HFF-Myc (cell line): ENCODE results near the gene TWIST2.

Source experiments
- DNase-seq: peaks from one replicate; pipeline ENCODE4 v3.0.0-alpha.2; 2011; ENCODE audit warnings: low read depth; ENCODE audit errors: extremely low read depth
- H3K4me3 ChIP-seq: replicated peaks from 2 replicates; pipeline ENCODE4 v1.5.1; 2011; ENCODE audit warnings: low read depth, mild to moderate bottlenecking, control low read depth, low read length
- CTCF ChIP-seq: IDR thresholded peaks from 2 replicates; pipeline ENCODE4 v1.5.1; 2012; ENCODE audit warnings: mild to moderate bottlenecking, low read depth, low read length, control low read depth; ENCODE audit errors: missing control alignments

TWIST2 gene

GRCh38 chr2:238870261-238870660, 22.4 kb downstream of the TWIST2 start:
- TF ChIP-seq CTCF = no peak
- DNase-seq = no peak
- H3K4me3 ChIP-seq = no peak overlapping the region

- no peak for DNase-seq
- H3K4me3 ChIP-seq = no peak overlapping the region
- TF ChIP-seq CTCF = no peak
These were observed 24.1 kb downstream of the TWIST2 start for GRCh38 chr2:238872026-238872425.

GRCh38 chr2:238872628-238873380, 24.9 kb downstream of the TWIST2 start:
- TF ChIP-seq CTCF = peak; percentile 4
- no peak for DNase-seq
- no peak overlapping the region for H3K4me3 ChIP-seq

GRCh38 chr2:238873381-238873801, 25.5 kb downstream of the TWIST2 start:
- no peak for DNase-seq

GRCh38 chr2:238873841-238874240, 26.0 kb downstream of the TWIST2 start:
- no peak overlapping the region for H3K4me3 ChIP-seq
- TF ChIP-seq CTCF = no peak
- no peak for DNase-seq

More at GRCh38 chr2:238873381-238873801, 25.5 kb downstream of the TWIST2 start:
- H3K4me3 ChIP-seq = no peak overlapping the region
- TF ChIP-seq CTCF = no peak

GRCh38 chr2:238874330-238875050, 26.6 kb downstream of the TWIST2 start:
- no peak for TF ChIP-seq CTCF

GRCh38 chr2:238875101-238875470, 27.2 kb downstream of the TWIST2 start:
- DNase-seq = no peak
- no peak overlapping the region for H3K4me3 ChIP-seq
- no peak for TF ChIP-seq CTCF

More at GRCh38 chr2:238874330-238875050, 26.6 kb downstream of the TWIST2 start:
- DNase-seq = no peak
- no peak overlapping the region for H3K4me3 ChIP-seq
